AML-193 (cell line): ENCODE results near the gene CCNQ.

ENCODE experiments used
- DNase-seq, 2 experiments: peaks; one replicate each; lab custom pipeline; 2025; lab: John Stamatoyannopoulos, UW

CCNQ gene

GRCh38 chrX:153596981-153597750, 1.8 kb downstream of the CCNQ start:
- DNase-seq = no peak

GRCh38 chrX:153595859-153596857, 2.8 kb downstream of the CCNQ start:
- no peak for DNase-seq

- DNase-seq = no peak
Measured at GRCh38 chrX:153595387-153595786, 3.6 kb downstream of the CCNQ start.

GRCh38 chrX:153593811-153594500, 5.0 kb downstream of the CCNQ start:
- DNase-seq = no peak

- no peak for DNase-seq
Measured at GRCh38 chrX:153592966-153593688, 5.8 kb downstream of the CCNQ start.

- no peak for DNase-seq
Measured at GRCh38 chrX:153592091-153592833, 6.7 kb downstream of the CCNQ start.

- DNase-seq = no peak
Measured at GRCh38 chrX:153590961-153591956, 7.7 kb downstream of the CCNQ start.

- DNase-seq = no peak
Measured at GRCh38 chrX:153588782-153589446, 10.0 kb downstream of the CCNQ start.

GRCh38 chrX:153588021-153588781, 10.7 kb downstream of the CCNQ start:
- no peak for DNase-seq

- DNase-seq = no peak
Measured at GRCh38 chrX:153587342-153587741, 11.6 kb downstream of the CCNQ start.

GRCh38 chrX:153585827-153586226, 13.1 kb downstream of the CCNQ start:
- no peak for DNase-seq

- DNase-seq = no peak
Measured at GRCh38 chrX:153583433-153583832, 15.5 kb downstream of the CCNQ start.

- DNase-seq = peak; percentile 49 to 53
Measured at GRCh38 chrX:153582896-153583295, 16.0 kb downstream of the CCNQ start.

GRCh38 chrX:153580700-153581386, 18.1 kb downstream of the CCNQ start:
- DNase-seq = no peak

GRCh38 chrX:153578889-153579288, 20.1 kb downstream of the CCNQ start:
- DNase-seq = no peak

GRCh38 chrX:153578200-153578835, 20.6 kb downstream of the CCNQ start:
- no peak for DNase-seq

- DNase-seq = no peak
Measured at GRCh38 chrX:153576961-153577360, 22.0 kb downstream of the CCNQ start.
